K562 (cell line): Measurements from ENCODE around the gene TEX264. TPM values are rescaled to one million over a fixed set of nuclear protein-coding genes. Genes with fewer than 3 reads are reported as not detected.

ENCODE experiments used
- ATAC-seq: fragments of 200-7000 bp; cut with Tn5 transposase; 3 replicates; pipeline ENCODE4 v1.9.1; 2020; ENCODE audit warnings: moderate library complexity
- BruUV-seq: library from RNA; stranded (reverse); fragments of 400-500 nt; replicated peaks from 2 replicates; lab custom pipeline; 2021; lab: Mats Ljungman, UMichigan
- CTCF ChIA-PET: fragments of 300-600 bp; formaldehyde crosslinking; extraction: SDS; loops from one replicate; lab custom pipeline; 2021; ENCODE audit warnings: low intra/inter-chr PET ratio; lab: Yijun Ruan, JAX
- POLR2A ChIA-PET: fragments of 300-600, 350-650 bp; sonication (Branson Sonifier 250); formaldehyde crosslinking; extraction: SDS; loops from one replicate; lab custom pipeline; 2021; ENCODE audit warnings: antibody characterized with exemption, inconsistent platforms; lab: Yijun Ruan, JAX
- DNase-seq, 4 experiments: peaks; one replicate each; pipeline versions ENCODE4 v3.0.0 to v3.0.0-alpha.2; 2011 to 2018; ENCODE audit warnings: low spot score in 3 of 4, mixed read lengths in 3 of 4; ENCODE audit errors: extremely low read depth in 1 of 4
- FAIRE-seq: peaks from 2 replicates; lab custom pipeline; 2011; peaks lifted over from hg19 to GRCh38; lab: Jason Lieb, UNC
- H2AFZ ChIP-seq: 2 replicates; pipeline ENCODE4 v1.6.0; 2011; ENCODE audit warnings: low read depth, low read length, control low read depth, inconsistent platforms
- H3K27ac ChIP-seq: fragments of 200-600 bp; 3 replicates; pipeline ENCODE4 v1.8.0; 2011; ENCODE audit warnings: low read depth, mild to moderate bottlenecking, control low read depth, inconsistent platforms, low read length, moderate library complexity, mixed read lengths; ENCODE audit errors: extremely low read depth
- H3K27me3 ChIP-seq, 2 experiments: fragments of 300-600 bp in 1 of 2; 2 replicates in 1 of 2; 3 replicates in 1 of 2; pipeline versions ENCODE4 v1.6.0 to v1.8.0; 2011; ENCODE audit warnings: inconsistent platforms in 2 of 2, low read length in 2 of 2, mild to moderate bottlenecking in 1 of 2, mixed read lengths in 1 of 2, moderate library complexity in 1 of 2; ENCODE audit not compliant: control insufficient read depth in 2 of 2, insufficient read depth in 2 of 2
- H3K36me3 ChIP-seq: fragments of 300-600 bp; 3 replicates; pipeline ENCODE4 v1.8.0; 2011; ENCODE audit warnings: mild to moderate bottlenecking, low read length, inconsistent platforms; ENCODE audit not compliant: control insufficient read depth, insufficient read depth
- H3K4me1 ChIP-seq, 2 experiments: fragments of 200-600 bp in 1 of 2; replicated peaks in 1 of 2; 2 replicates in 1 of 2; 3 replicates in 1 of 2; pipeline versions ENCODE4 v1.5.1 to v1.8.0; 2011; ENCODE audit warnings: inconsistent platforms in 2 of 2, low read length in 2 of 2, mild to moderate bottlenecking in 1 of 2, mixed read lengths in 1 of 2, moderate library complexity in 1 of 2; ENCODE audit not compliant: control insufficient read depth in 2 of 2, insufficient read depth in 2 of 2
- H3K4me2 ChIP-seq: 2 replicates; pipeline ENCODE4 v1.6.1; 2011; ENCODE audit warnings: low read length, control low read depth, inconsistent platforms, mixed read lengths; ENCODE audit not compliant: insufficient read depth
- H3K4me3 ChIP-seq: fragments of 200-600 bp; sonication (generic), shearing (Covaris generic); 2 replicates; pipeline ENCODE4 v1.5.1; 2016; ENCODE audit warnings: control low read depth, inconsistent platforms
- H3K79me2 ChIP-seq: fragments of 200-600 bp; 3 replicates; pipeline ENCODE4 v1.8.0; 2011; ENCODE audit warnings: low read length, inconsistent platforms; ENCODE audit not compliant: control insufficient read depth, insufficient read depth
- H3K9ac ChIP-seq, 2 experiments: 2 replicates each; pipeline versions ENCODE4 v1.6.0 to v1.6.1; 2011; ENCODE audit warnings: low read depth in 2 of 2, low read length in 2 of 2, control low read depth in 1 of 2, inconsistent platforms in 1 of 2, mild to moderate bottlenecking in 1 of 2, mixed read lengths in 1 of 2; ENCODE audit not compliant: insufficient read depth in 1 of 2
- H3K9me1 ChIP-seq: one replicate; pipeline ENCODE4 v1.6.0; 2011; ENCODE audit warnings: inconsistent platforms, mild to moderate bottlenecking, low read length, moderate library complexity; ENCODE audit not compliant: control insufficient read depth, insufficient read depth
- H3K9me3 ChIP-seq: replicated peaks from 2 replicates; pipeline ENCODE4 v1.5.1; 2011; ENCODE audit warnings: low read depth, low read length, inconsistent platforms; ENCODE audit not compliant: control insufficient read depth, insufficient read depth
- H4K20me1 ChIP-seq: replicated peaks from 2 replicates; pipeline ENCODE4 v1.6.1; 2011; ENCODE audit warnings: low read length, inconsistent platforms, mixed read lengths; ENCODE audit not compliant: control insufficient read depth, insufficient read depth
- E2F8 ChIP-seq: fragments of 450-650 bp; IDR thresholded peaks from 2 replicates; pipeline ENCODE4 v1.7.1; 2018; ENCODE audit warnings: mild to moderate bottlenecking, low read depth; ENCODE audit not compliant: partially characterized antibody
- EZH2 ChIP-seq: IDR thresholded peaks from 2 replicates; pipeline ENCODE4 v1.6.1; 2012; ENCODE audit warnings: low read depth, mild to moderate bottlenecking, inconsistent platforms, low read length, borderline replicate concordance
- GMEB1 ChIP-seq: fragments of 250-450 bp; sonication (Bioruptor Pico); IDR thresholded peaks from 2 replicates; pipeline ENCODE4 v1.4.0; 2020; ENCODE audit warnings: mild to moderate bottlenecking
- HEY1 ChIP-seq: fragments of 250-450 bp; sonication (Bioruptor Pico); IDR thresholded peaks from 2 replicates; pipeline ENCODE4 v1.5.0; 2020; ENCODE audit warnings: mild to moderate bottlenecking, moderate library complexity, borderline replicate concordance
- PREB ChIP-seq: sonication (generic); formaldehyde crosslinking; IDR thresholded peaks from 2 replicates; pipeline ENCODE4 v1.8.1; 2023; ENCODE audit warnings: mild to moderate bottlenecking, missing genetic modification reagents
- SMARCA4 ChIP-seq: fragments of 450-650 bp; IDR thresholded peaks from 2 replicates; pipeline ENCODE4 v1.6.1; 2016
- SMC3 ChIP-seq: conservative IDR thresholded peaks from 2 replicates; pipeline ENCODE4 v1.6.1; 2011; ENCODE audit warnings: low read depth, low read length, improper control_type of control experiment; ENCODE audit not compliant: insufficient read depth
- TCF15 ChIP-seq: fragments of 250-450 bp; sonication (Bioruptor Pico); IDR thresholded peaks from 2 replicates; pipeline ENCODE4 v1.8.0; 2022; ENCODE audit warnings: moderate library complexity, mild to moderate bottlenecking, inconsistent platforms
- THAP12 ChIP-seq: fragments of 250-450 bp; sonication (Bioruptor Pico); IDR thresholded peaks from 2 replicates; pipeline ENCODE4 v1.9.0; 2021; ENCODE audit warnings: mild to moderate bottlenecking, inconsistent platforms
- U2AF1 ChIP-seq: fragments of 200-400 bp; formaldehyde crosslinking; optimal IDR thresholded peaks from 2 replicates; pipeline ENCODE3; 2017; ENCODE audit warnings: mild to moderate bottlenecking, low read depth, low read length, moderate library complexity
- ZNF41 ChIP-seq: fragments of 250-450 bp; sonication (Bioruptor Pico); conservative IDR thresholded peaks from 2 replicates; pipeline ENCODE4 v1.4.0; 2020; ENCODE audit warnings: mild to moderate bottlenecking
- ZNF445 ChIP-seq: fragments of 250-450 bp; sonication (Bioruptor Pico); IDR thresholded peaks from 2 replicates; pipeline ENCODE4 v1.4.0; 2020; ENCODE audit warnings: low read depth, mild to moderate bottlenecking, moderate library complexity
- WGBS: fragments of 100-300 bp; shearing (Covaris generic); methylation state at CpG from one replicate; pipeline ENCODE4 v1.1.6; 2016; ENCODE audit warnings: low coverage, mixed read lengths; ENCODE audit not compliant: insufficient coverage; ENCODE audit errors: missing lambda C conversion rate; 5-methylcytosine and 5-hydroxymethylcytosine counted together
- in situ Hi-C: fragments of 300-500 bp; cut with MboI; formaldehyde crosslinking; loops from 4 replicates; pipeline ENCODE4 v1.15.0; 2018; ENCODE audit warnings: inconsistent platforms, mixed read lengths
- intact Hi-C: fragments of 100-400 bp; cut with micrococcal nuclease; formaldehyde crosslinking; loops from 2 replicates; pipeline ENCODE4 v1.14.2; 2022
- polyA plus RNA-seq, 8 experiments: library from polyadenylated mRNA; depleted of rRNA in 4 of 8; stranded (reverse) in 5 of 8; unstranded in 3 of 8; fragments of >200 nt; fragmentation: Nextera tagmentation in 2 of 8; fragmentation: Illumina TruSeq in 1 of 8; extraction: Ambion mirVana in 2 of 8; extraction: Trizol in 1 of 8; gene quantifications; 2 replicates each; pipeline versions ENCODE4 v1.2.1 to v1.2.3, GENCODE V29; 2011 to 2014; ENCODE audit warnings: inconsistent platforms in 1 of 8, missing spikeins in 1 of 8
- total RNA-seq, 7 experiments: library from RNA; depleted of rRNA in 6 of 7; stranded (reverse); fragments of >200 nt in 6 of 7; fragmentation: Illumina TruSeq in 2 of 7; extraction: Trizol in 2 of 7; gene quantifications; 2 replicates each; pipeline versions ENCODE4 v1.2.1 to v1.2.3, GENCODE V29; 2011 to 2021; ENCODE audit warnings: low replicate concordance in 1 of 7

The TEX264 gene
- total and polyA plus RNA-seq, 9 of the 15 experiments (the other 6 are each of a cell fraction or from before 2014, with no cell fraction given): 4.1 to 47.0 (median 31.0) TPM

GRCh38 chr3:51709004-51709420, 38.0 kb downstream of the TEX264 start:
- no peak overlapping the region for H2AFZ ChIP-seq
- H3K9ac ChIP-seq: no peak overlapping the region
- H3K27me3 ChIP-seq: peaks cover 0 to 25% of the 10 kb centered on the region in 2 experiments; a peak in 2 of 5 replicates
- peaks cover 0 to 4% of the 10 kb centered on the region in 2 experiments; a peak in 2 of 5 replicates for H3K4me1 ChIP-seq
- H3K9me1 ChIP-seq: no peaks in the 10 kb centered on the region
- DNase-seq (no peak), FAIRE-seq (no peak), ATAC-seq (no peak)
- intact Hi-C loops (no loop called here), in situ Hi-C loops (no loop called here)
- peaks cover 9% of the 10 kb centered on the region for H4K20me1 ChIP-seq
- H3K9me3 ChIP-seq: no peaks in the 10 kb centered on the region
- ChIA-PET CTCF (no interaction called here), POLR2A (interaction anchor here (0.6 kb wide), 1 partner anchor 258 kb away, joined by 3 read pairs; the partner anchor contains the start of gene PCBP4)
- no peak overlapping the region for H3K4me3 ChIP-seq
- BruUV-seq: no TSS peak
- H3K27ac ChIP-seq: no peak overlapping the region
- H3K79me2 ChIP-seq: no peaks in the 10 kb centered on the region
- no peaks in the 10 kb centered on the region for H3K36me3 ChIP-seq
- no peak overlapping the region for H3K4me2 ChIP-seq
- WGBS: 14% methylated on average over 16 of the region's 17 CpGs
- no peak for TF ChIP-seq ZNF445 (CRISPR knock-in tag)
- TF ChIP-seq SMARCA4: no peak
- no peak for TF ChIP-seq GMEB1 (CRISPR knock-in tag)
- TF ChIP-seq THAP12: no peak
- TF ChIP-seq HEY1 (CRISPR knock-in tag): no peak
- no peak for TF ChIP-seq E2F8
- TF ChIP-seq EZH2: no peak
- TF ChIP-seq PREB (CRISPR knock-in tag): no peak
- TF ChIP-seq TCF15 (CRISPR knock-in tag): no peak
- no peak for TF ChIP-seq SMC3
- TF ChIP-seq ZNF41 (CRISPR knock-in tag): no peak
- no peak for TF ChIP-seq U2AF1
